ENCODE results near the gene IGF1R. TPM values are rescaled to one million over a fixed set of nuclear protein-coding genes. Genes with fewer than 3 reads are reported as not detected.

IGF1R gene
- total RNA-seq, 1 experiment from 2014 or later, result 87.9 TPM

- in situ Hi-C loops (cut with HindIII; ENCODE audit: low pct_unique_long_range_greater_than_20kb, low sequenced_read_pairs), result no loop called here
- no peak for DNase-seq (ENCODE audit: low read depth)
Observed at GRCh38 chr15:98845138-98845884, 197.0 kb downstream of the IGF1R start.

GRCh38 chr15:98850961-98851572, 202.7 kb downstream of the IGF1R start:
- peak; percentile 88 for DNase-seq (ENCODE audit: low read depth)

GRCh38 chr15:98853161-98853560, 204.8 kb downstream of the IGF1R start:
- DNase-seq (ENCODE audit: low read depth), result peak; percentile 92
- in situ Hi-C loops (cut with HindIII; ENCODE audit: low pct_unique_long_range_greater_than_20kb, low sequenced_read_pairs), result no loop called here

More at GRCh38 chr15:98850961-98851572, 202.7 kb downstream of the IGF1R start:
- in situ Hi-C loops (cut with HindIII; ENCODE audit: low pct_unique_long_range_greater_than_20kb, low sequenced_read_pairs), result no loop called here

GRCh38 chr15:98853617-98854420, 205.5 kb downstream of the IGF1R start:
- DNase-seq (ENCODE audit: low read depth), result no peak
- in situ Hi-C loops (cut with HindIII; ENCODE audit: low pct_unique_long_range_greater_than_20kb, low sequenced_read_pairs), result no loop called here

- no peak for DNase-seq (ENCODE audit: low read depth)
Observed at GRCh38 chr15:98854496-98854895, 206.2 kb downstream of the IGF1R start.

GRCh38 chr15:98855067-98855814, 206.9 kb downstream of the IGF1R start:
- in situ Hi-C loops (cut with HindIII; ENCODE audit: low pct_unique_long_range_greater_than_20kb, low sequenced_read_pairs), result no loop called here

More at GRCh38 chr15:98854496-98854895, 206.2 kb downstream of the IGF1R start:
- in situ Hi-C loops (cut with HindIII; ENCODE audit: low pct_unique_long_range_greater_than_20kb, low sequenced_read_pairs), result no loop called here

GRCh38 chr15:98855815-98856531, 207.6 kb downstream of the IGF1R start:
- in situ Hi-C loops (cut with HindIII; ENCODE audit: low pct_unique_long_range_greater_than_20kb, low sequenced_read_pairs), result no loop called here
- DNase-seq (ENCODE audit: low read depth), result no peak

More at GRCh38 chr15:98855067-98855814, 206.9 kb downstream of the IGF1R start:
- no peak for DNase-seq (ENCODE audit: low read depth)

GRCh38 chr15:98856532-98856907, 208.2 kb downstream of the IGF1R start:
- DNase-seq (ENCODE audit: low read depth), result no peak
- in situ Hi-C loops (cut with HindIII; ENCODE audit: low pct_unique_long_range_greater_than_20kb, low sequenced_read_pairs), result no loop called here

GRCh38 chr15:98858610-98859023, 210.3 kb downstream of the IGF1R start:
- DNase-seq (ENCODE audit: low read depth), result no peak
- in situ Hi-C loops (cut with HindIII; ENCODE audit: low pct_unique_long_range_greater_than_20kb, low sequenced_read_pairs), result no loop called here

- in situ Hi-C loops (cut with HindIII; ENCODE audit: low pct_unique_long_range_greater_than_20kb, low sequenced_read_pairs), result no loop called here
- DNase-seq (ENCODE audit: low read depth), result no peak
Observed at GRCh38 chr15:98859149-98859548, 210.8 kb downstream of the IGF1R start.

- in situ Hi-C loops (cut with HindIII; ENCODE audit: low pct_unique_long_range_greater_than_20kb, low sequenced_read_pairs), result no loop called here
- DNase-seq (ENCODE audit: low read depth), result no peak
Observed at GRCh38 chr15:98860281-98861041, 212.1 kb downstream of the IGF1R start.

GRCh38 chr15:98861188-98861587, 212.8 kb downstream of the IGF1R start:
- DNase-seq (ENCODE audit: low read depth), result no peak
- in situ Hi-C loops (cut with HindIII; ENCODE audit: low pct_unique_long_range_greater_than_20kb, low sequenced_read_pairs), result no loop called here

GRCh38 chr15:98863983-98864382, 215.6 kb downstream of the IGF1R start:
- in situ Hi-C loops (cut with HindIII; ENCODE audit: low pct_unique_long_range_greater_than_20kb, low sequenced_read_pairs), result no loop called here
- no peak for DNase-seq (ENCODE audit: low read depth)

- in situ Hi-C loops (cut with HindIII; ENCODE audit: low pct_unique_long_range_greater_than_20kb, low sequenced_read_pairs), result no loop called here
- DNase-seq (ENCODE audit: low read depth), result peak; percentile 89
Observed at GRCh38 chr15:98865397-98866339, 217.3 kb downstream of the IGF1R start.

GRCh38 chr15:98866511-98866910, 218.2 kb downstream of the IGF1R start:
- peak; percentile 82 for DNase-seq (ENCODE audit: low read depth)
- in situ Hi-C loops (cut with HindIII; ENCODE audit: low pct_unique_long_range_greater_than_20kb, low sequenced_read_pairs), result no loop called here

- in situ Hi-C loops (cut with HindIII; ENCODE audit: low pct_unique_long_range_greater_than_20kb, low sequenced_read_pairs), result no loop called here
- no peak for DNase-seq (ENCODE audit: low read depth)
Observed at GRCh38 chr15:98868564-98868963, 220.2 kb downstream of the IGF1R start.

Measured in Caki2 (cell line).